Activated gamma-delta T cell (primary cell): ENCODE measurements around the gene CELF4.

Source experiments
- DNase-seq: peaks from one replicate; lab custom pipeline; 2025; lab: John Stamatoyannopoulos, UW

CELF4 gene

DNA sequence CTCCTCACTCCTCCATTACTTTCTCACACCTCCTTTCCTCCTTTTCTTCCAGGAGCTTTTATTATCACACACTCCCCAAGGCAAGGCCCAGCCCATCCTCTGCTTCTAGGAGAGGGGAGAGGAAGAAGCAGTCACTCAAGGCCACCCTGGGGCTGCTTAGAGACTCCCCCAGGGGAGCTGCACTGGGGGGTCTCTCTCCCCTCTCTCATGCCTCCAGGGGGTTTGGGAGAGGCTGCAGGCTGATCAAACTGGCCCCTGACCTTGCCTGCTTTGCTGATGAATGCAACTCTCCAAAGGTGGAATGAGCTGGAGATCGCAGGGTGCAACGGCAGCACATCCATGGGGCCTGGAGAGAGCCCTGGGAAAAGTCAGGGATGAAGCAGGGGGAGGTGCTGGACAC is 216.9 kb downstream of the CELF4 start:
- no peak for DNase-seq

DNA sequence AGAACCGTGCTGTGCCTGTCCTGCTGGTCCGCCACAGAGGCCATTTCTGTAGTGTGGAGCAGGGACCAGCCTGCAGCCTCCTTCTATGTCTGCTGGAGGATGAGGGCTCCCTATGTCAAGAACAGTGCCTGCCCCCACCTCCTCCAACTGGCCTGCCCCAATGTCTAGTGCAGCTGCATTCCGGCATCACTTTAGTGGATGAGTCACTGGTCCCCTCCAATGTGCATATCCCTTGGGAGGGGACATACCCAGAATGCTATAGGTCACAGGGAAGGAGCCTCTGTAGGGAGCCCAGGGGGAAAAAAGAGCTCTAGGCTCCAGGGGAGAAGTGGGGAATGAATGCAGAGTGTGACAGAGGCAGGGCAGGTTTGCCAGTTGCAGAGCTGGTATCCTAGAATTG is 219.6 kb downstream of the CELF4 start:
- no peak for DNase-seq

DNA sequence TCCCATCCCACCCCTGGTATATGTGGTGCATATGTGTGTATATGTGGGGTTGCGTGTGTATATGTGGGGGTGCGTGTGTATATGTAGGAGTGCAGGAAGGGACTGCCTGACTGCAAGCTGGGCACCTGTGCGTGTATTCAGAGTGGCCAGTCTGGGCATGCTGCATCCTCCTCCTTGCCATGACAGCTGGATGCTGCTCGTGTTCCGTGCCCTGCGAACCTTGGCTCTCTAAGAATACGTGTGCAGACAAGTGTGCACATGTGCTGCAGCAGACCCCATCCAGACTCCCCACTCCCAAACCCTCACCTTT is 222.1 kb downstream of the CELF4 start:
- DNase-seq, result no peak

DNA sequence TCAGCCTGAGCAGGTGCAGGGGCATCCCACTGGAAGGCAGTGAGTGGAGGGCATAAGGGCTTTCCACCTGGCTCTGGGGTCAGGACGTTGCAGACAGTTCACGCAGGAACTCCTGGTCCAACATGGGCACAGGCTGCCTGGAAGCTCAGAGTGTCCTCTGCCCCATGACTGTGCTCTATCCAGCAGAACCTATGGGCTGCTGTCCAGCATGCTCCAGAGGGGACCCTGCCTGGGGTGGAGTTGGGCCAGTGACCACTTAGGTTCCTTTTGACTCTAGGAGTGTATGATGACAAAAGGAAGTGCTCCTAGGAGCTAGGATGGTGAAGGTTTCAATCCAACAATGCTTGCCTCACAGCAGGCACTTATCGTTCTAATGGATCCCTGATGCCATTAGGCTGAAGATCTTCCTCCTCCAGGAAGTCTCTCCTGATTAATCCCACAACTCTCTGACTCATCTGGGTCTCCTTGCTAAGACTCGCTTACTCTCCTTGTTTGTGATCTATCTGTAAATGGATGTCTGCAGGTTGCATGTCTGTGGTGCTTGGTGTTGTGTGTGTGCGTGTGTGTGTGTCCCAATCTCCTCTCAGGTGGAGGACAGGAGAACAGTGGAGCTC is 224.0 kb downstream of the CELF4 start:
- no peak for DNase-seq

DNA sequence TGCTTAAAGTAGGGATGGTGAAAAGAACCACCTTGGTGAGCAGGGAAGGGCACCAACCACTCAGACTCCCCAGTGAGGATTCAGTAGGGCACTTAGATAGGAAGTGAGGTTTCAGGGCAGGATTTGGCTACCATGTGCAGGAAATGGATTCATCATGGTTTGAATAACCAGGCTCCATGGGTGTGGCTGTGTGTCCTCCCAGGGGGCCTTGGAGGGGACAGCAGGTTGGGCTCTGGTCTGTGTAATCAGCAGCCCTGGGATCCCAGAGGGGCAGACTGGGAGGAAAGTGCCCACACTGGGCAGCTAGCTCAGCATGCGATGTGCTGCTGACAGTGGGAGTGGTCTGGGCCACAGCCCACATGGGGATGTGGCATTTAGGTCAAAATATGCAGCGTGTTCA is 224.6 kb downstream of the CELF4 start:
- DNase-seq, result no peak

DNA sequence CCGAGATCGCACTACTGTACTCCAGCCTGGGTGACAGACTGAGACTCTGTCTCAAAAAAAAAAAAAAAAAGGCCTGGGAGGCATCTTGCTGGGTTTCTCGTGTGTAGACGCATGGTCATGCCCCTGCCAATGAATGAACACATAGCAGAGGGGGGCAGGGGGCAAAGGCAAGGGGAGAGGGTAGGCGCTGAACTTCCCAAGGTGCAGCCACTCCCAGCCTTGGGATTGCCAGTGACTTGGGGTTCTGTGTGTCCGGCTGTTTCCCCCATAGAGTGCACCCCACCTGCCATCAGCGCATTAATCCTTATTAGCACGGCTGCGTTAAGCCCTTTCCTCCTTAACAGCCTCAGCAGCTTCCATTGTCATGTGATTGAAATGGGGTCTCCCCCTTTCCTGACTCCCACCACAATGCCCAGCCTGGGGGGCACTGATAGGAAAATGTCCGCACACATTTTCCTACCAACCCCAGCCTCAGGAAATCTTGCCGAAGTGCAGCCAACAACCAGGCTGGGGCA is 225.8 kb downstream of the CELF4 start:
- no peak for DNase-seq

DNA sequence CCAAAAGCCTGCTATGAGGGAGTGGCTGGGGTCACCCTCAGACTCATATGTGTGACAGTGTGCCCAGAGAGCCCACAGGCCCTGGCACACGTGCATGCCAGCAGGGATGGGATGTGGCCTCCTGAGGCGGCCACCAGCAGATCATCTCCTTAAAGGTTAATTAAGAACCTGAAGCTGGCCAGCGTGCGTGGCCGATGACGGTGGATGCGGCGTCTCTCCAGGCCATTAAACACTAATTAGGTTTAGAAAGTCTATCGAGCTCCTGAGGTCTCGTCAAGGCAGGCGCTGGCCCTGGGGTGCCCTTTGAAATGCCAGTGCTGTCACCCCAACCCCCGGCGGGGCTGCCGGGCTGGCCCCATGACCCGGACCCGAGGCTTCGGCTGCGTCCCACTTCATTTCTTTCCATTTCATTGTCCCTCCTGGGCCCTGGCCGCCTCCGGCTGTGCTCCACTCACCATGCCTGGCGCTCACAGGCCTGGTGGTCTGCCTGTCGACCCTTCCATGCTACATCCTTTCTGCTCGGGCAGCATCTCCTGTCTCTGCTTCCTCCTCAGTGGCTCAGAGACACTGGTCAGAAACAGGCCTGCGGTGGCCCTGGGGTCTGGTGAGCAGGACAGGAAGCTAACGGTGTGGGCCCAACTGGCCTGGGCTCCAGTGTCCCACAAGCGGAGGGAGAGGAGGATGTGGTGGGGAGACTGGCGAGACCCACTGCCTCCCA is 228.9 kb downstream of the CELF4 start:
- no peak for DNase-seq

DNA sequence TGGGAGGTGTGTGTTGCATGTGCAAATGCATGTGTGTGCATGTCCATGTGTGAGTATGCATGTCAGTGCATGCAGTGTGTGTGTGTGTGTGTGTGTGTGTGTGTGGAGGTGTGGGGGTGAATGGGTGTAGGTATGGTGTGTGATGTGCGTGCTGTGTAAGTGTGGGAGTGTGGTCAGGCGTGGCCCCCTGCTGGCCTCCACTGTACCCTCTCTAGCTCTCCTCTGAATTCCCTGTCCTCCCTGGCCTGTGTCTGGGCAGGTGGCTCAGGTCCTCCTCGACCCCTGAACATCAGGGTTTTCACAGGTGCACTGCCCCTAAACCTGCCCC is 230.2 kb downstream of the CELF4 start:
- DNase-seq, result no peak

DNA sequence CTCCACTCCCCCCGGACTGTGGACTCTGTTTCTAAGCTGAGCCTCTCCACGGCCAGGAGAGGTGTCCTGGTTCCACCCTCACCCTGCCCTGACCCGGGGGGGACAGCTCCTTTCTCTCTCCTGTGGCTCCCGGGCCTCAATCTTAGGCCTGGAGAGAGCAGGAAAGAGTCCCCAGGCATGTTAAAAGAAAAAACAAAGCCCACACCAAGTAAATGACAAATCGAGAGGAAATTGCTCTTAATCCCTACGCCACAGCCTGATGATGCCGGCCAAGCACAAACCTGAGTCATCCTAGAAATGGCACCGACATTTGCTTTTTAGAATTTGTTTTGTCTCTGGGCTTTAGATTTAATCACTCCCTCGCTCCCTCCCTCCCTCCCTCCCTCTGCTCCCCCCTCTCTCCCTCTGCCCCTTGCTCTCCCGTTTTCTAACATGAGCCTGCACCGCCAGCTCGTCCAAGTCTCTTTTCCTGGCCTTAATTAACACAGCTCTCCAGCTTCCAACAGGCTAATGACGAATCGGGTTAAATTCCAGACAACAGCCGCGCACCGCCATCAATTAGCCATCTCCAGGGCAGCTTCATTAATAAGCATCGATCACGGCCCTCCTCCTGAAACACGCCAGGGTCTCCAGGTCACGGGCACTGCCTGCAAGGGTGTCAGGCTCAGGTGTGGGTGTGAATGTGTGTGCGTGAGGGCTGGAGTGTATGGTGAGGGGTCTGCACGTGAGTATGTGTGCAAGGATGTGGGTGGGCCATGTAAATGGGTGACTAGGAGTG is 230.8 kb downstream of the CELF4 start:
- DNase-seq, result no peak

DNA sequence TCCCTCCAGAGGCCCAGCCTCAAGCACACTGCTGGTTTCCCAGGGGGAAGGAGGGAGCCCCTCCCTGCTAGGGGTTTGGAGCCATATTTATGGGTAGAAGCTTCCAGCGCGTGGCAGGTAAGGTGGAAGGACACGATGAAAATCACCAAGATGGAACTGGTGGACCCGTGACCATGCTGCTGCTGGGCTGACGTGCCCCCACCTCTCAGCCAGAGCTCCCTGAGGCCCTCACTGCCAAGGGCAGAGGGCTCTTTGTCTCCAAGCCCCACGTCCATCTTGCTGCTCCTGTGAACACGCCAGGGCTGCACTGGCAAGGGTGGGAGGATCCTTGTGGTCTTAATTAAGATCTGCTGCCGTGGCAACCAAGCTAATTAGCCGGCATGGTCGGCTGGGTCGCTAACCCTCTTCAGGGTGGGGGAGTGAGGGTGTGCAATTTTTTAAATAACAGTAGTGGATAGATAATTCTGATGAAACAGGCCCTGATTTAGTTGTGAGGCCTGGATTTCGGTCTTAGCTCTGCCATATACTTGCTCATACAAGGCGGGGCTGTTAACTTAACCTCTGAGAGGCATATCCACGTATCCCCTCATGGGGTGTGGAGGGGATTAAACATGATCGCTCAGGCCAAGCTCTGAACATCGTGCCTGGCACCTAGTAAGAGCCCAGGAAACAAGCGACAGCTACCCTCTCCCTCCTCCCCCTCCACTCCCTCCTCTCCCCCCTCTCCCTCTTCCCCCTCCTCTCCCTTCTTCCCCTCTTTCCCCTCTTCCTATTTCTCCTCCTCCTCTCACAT is 232.8 kb downstream of the CELF4 start:
- no peak for DNase-seq

DNA sequence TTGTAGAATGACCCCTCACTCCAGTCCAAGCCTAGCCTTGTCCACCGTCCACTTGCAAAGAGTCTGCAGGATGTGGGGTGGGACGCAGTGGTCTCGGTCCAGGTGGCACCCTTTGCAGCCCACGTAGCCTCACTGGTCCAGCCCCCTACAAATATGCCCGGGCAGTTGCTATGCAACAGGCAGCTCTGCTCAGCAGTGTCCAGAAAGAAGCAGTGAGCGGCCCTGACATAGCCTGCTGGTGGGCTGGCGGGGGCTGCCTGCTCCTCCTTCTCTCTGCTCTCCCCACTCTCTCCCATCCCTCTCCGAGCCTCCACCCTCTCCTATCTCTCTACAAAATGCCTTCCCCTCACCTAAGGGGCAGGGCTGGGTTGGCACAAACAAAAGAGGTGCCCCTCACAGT is 233.4 kb downstream of the CELF4 start:
- no peak for DNase-seq

DNA sequence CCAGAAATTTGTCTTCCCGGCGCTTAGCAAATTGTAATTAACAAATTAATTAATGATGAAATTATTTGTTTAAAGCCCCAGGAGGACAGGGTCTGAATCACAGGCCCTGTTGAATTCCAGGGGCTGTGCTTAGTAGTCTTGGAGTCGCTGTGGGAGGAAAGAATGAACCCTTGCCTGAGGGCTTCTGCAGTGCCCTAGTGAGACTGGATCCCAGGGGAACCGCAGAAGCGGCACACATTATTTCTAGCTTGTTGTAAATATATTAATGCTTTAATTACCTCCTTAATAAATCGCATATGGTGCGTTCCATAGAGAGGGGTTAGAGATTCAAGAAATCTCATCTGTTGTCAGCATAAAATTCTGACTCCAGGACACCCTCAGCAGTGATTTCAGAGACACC is 235.4 kb downstream of the CELF4 start:
- DNase-seq, result no peak

DNA sequence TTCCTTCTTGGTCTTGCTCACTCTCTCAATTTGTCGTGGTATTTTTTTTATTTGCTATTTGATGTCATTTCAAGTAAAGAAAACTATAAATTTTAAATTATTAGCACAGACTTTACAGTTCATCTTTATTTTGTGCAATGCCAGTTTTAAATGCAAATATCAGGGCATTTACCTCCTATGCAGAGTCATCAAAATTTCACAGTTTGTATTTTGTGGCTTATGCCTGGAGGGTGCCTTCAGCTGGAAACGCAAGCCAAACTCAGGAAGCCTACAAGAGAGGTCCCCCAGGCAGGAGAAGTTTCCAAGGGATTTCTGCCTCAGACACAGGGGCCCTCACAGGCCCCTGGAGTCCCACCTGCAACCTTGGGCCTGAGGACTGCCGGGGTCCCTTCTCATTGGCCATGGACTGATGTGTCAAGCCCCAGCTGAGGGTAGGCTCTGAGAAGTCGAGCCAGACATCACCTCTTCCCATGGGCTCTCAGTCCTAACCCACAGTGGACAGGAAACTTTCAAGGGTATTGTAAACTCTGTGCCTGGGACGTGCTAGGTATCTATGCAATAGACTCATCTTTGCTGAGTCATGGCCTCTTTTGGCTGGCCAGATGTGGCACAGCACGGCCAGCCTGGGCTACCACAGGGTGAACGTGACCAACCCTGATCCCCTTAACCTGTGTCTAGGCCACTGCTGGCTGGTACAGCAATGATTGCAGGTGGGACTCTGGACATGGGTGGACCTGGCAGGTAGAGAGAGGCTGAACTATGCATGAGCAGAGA is 236.5 kb downstream of the CELF4 start:
- DNase-seq, result no peak

DNA sequence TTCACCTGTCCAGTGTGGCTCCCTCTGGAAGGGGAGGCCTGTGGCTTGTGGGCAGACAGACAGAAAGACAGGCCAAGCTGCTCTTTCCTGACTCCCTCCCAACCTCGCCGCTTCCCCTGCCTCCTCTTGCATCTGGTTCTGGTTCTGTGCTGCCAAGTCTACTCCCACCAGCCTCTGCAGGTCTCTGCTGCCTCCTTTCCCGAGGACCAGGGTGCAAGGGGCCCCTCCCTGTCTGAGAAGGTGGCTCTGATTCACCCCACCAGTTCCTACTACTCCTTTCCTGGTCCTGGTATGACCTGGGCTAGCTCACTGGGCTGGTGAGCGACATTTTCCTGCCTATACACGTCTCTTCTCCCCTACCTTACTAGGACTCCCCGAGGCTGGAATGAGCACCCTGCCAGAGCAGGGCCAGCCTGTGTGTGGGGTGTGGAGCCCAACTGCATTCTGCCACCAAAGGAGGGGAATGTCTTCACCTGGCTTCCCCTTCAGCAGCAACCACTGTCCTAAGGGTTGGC is 238.5 kb downstream of the CELF4 start:
- no peak for DNase-seq

DNA sequence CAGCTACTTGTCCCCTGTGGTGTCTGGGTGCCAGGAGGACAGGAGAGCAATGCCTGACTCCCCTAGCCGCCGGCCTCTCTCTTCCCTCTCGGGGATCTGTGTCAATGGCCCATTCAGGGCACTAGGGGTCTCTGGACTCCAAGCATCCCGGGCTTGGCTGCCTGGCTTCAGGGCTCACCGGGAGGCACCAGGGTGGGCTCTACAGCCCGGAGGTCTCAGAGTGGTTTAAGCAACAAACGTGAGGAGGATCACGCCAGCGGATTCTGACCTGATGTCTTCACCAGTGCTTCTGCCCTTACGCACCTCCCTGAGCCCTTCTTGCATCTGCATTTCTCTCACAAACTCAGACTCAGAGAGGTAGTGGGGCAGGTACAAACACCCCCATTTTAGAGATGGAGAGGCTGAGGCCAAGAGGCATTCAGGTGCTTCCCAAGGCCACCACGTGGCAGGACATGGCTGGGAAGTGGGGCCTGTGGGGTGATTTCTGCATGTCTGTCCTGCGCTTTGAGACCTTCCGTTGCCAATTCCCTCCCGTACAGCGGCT is 243.0 kb downstream of the CELF4 start:
- no peak for DNase-seq

DNA sequence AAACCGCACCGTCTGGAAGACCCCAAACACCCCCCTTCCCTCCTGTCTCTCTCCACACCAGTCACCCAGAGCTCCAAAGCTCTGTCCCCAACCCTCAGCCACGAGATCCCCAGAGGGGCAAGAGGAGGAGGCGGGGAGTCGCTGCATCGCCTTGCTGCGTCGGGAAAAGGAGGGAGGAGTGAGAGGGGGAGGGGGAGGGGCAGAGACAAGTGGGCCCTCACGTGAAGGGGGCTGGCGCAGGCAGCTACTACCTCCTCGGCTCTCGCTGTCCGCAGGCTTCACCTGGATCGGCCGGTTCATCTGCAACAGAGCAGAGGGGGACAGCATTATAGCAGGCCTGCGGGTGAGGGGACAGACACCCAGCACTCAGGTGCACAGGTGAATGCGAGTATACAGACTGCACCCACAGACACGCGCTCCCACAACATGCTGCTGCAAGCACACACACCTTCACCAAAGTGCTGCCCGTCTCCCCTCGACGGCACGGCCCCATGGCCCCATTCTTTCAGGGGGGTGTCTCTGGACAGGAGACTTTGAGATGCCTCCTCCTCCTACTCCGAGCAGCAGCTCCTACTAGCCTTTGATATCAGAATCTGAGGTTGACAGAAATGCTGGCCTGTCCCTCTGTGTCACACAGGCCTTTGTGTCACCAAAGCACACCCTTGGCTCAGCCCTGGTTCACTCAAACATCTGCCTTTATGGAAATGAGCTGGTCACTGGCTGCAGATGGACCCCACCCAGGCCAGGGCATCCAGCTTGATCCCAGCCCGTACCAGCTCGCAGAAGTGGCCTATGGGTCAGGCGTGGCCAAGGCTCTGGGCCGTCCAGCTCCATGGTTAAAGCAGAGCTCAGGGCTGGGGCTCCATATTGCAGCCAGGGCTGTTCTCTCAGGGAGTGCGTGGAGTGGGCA is 243.8 kb downstream of the CELF4 start:
- DNase-seq, result no peak

DNA sequence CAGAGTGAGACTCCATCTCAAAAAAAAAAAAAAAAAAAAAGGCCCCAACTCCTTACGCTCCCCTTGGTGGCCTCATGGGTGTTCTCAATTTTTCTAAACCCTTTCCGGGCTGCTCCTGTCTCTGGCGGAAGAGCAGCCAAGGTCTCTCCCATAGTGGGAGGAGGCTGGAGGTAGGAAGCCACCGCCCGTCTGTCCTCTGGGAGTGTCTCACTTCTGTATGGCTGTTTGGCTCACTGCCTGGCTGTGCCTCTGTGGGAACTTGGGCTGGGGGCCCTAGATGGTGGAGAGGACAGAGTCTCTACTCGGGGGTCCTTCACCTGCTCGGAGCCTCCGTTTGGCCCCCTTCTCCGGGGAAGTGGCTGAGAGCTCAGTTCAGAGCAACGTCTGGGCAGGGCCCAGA is 245.3 kb downstream of the CELF4 start:
- no peak for DNase-seq

DNA sequence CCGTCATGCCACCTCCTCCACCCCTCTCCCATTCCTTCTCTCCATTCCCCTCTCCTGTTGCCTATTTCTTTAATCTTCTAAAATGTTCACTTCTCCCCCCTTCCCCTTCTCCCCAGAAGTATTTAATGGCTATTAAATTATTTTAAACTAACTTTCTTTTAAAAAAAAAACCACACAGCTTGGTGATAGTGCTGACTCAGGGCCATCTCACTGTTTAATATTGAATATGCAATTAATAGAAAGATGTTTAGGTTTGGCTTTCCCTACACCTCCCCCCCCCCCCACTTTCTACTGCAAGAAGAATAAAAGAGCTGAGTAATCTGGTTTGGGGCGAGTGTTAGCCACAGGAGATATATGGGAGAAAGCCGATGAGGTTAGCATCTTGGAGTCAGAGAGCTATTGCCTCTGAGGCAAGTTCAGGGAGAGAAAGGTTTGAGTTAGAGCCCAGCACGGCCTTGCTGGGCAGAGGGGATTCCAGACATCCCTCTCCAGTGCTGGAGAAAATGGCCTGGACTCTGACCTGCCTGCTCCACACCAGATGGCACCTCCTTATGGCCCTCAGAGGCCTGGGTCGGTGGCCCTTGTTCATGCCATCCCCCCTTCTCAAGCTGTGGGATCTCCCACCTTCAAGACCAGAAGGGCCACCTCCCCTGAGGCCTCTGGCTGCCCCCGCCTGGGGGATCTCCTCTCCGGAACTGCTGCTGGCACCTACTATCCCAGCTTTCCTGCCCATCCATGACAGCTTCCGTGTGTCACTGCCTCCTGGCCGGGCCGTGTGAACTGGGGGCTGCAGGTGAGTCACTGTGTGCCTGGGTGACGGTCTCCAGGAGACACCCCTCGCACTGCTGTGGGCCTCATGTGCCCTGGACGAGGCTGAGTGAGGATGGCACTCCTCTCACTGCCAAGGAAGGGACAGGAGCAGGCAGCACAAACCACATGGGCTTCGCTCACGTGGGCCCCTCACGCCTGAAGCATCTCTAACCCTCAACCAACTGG is 246.9 kb downstream of the CELF4 start:
- DNase-seq, result no peak

DNA sequence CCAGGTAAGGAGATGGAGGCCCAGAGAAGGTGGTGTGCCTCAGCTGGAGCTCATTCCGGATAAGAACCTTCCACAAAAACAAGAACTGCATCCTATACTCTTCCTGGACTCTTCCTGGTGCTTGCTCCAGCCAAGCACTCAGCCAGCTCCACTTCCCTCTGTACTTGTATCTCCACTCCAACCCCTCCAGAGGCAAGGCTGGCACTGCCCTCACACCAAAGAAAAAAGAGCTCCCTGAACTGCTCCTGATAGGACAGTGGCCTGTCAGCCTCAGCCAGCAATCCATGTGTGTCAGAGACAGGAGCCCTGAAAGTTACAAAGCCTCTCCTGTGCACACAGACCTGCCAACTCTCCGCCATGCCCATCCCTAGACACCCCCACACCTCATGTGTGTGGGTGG is 248.1 kb downstream of the CELF4 start:
- DNase-seq, result no peak
